NCI-H510A treated with DMSO at 0.1 percent for 48 hours (cell line): ENCODE measurements around the gene SLC22A23.

Experiments used
- DNase-seq: peaks from one replicate; lab custom pipeline; 2025; lab: John Stamatoyannopoulos, UW

Gene SLC22A23

GRCh38 chr6:3351829-3352524 is 104.9 kb downstream of the SLC22A23 start:
- no peak for DNase-seq

GRCh38 chr6:3351105-3351676 is 105.7 kb downstream of the SLC22A23 start:
- peak; percentile 16 for DNase-seq

DNA sequence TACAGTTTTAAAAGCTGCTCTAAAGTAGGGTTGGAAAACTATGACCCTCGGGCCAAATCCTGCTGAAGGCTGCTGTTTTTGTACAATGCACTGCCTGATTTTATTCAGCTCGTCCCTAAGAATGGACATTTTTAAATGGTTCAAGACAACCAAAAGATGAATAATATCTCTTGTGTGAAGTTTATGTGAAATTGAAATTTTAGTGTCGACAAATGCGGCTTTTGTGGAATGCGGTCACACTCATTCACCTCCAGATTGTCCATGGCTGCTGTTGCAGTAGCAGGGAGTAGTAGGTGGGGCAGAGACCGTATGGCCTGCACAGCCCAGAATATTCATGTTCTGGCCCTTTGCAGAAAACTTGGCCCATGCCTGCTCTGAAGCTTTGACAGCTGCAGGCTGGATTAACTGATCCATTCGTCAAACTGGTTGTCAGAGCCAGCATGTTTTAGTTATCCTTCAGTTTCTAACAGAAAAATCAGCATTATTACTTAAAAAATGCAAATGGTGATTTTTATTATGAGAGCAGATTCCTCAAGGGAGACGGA is 106.5 kb downstream of the SLC22A23 start:
- DNase-seq, result no peak

GRCh38 chr6:3349388-3350251 is 107.2 kb downstream of the SLC22A23 start:
- DNase-seq, result peak; percentile 12

DNA sequence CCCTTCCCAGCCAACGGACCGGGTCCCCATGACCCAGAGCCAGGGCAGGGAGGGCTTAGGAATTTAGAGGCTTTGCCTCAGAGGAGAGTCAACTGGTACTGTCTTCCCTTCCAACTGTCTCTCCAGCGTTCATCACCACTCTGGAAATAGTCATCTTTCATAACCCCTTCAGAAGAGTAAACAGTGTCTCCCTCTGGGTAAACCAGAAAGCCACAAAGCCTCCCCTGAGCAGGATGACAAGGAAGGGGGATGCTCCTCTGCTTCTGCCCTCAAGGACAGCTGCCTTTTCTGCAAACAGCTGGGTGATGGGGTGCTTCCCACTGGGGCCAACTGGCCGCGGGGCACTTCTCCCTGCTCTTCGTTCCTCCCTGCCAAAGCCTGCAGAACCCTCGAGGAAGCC is 108.0 kb downstream of the SLC22A23 start:
- DNase-seq, result peak; percentile 11

GRCh38 chr6:3347826-3348225 is 109.0 kb downstream of the SLC22A23 start:
- DNase-seq, result no peak

- DNase-seq, result no peak
Observed at GRCh38 chr6:3347247-3347646, 109.6 kb downstream of the SLC22A23 start.

DNA sequence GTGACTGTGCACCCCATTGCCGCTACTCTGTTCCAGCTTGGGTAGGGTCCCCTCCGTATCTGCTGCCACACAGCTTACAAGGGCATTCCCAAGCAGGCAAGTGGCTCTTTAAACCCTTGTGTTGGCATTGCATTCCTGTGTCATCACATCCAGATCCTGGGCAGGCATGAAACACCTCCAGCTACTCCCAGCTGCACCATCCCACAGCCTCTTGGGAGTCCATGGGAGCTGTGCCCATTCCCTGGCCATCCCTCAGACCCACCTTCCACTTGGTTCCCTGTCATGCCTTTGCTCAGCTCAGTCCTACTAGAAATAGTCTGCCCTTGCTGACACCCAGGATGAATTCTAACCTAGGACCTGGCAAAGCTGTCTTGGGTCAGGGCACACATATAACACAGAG is 110.4 kb downstream of the SLC22A23 start:
- no peak for DNase-seq

GRCh38 chr6:3345836-3346235 is 111.0 kb downstream of the SLC22A23 start:
- no peak for DNase-seq

DNA sequence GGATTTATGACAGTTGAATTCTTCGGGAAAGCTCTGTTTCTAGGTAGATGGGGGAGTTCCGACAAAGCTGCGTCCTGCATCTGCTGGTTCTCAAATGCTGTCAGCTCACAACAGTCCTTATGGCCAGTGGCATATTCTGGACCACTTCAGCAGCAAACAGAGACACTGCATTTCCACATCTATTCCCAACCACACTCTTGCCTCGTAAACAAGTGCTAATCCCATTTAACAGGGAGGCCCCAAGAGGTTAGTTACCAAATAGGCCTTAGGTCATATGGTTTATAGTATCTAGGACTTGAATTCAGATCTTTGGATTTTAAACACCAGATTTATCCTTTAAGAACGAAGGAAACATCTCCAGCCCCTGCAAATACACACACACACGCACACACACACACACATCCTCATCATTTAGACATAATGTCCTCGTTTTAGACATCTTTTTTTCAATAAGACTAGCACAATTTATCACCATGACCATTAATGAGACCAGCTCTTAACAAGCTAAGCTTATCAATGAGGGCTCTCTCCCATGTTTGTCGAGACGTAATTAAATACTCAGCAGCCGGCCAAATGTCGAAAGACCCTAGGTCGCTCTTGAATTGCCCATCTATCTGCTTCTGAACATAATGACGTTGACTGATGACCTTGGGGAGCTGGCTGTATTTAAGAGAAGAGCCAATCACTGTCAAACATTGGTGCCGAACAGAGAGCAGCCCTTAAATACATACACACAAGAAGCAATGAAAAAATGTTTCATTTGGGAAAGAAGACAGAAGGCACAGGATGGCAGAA is 113.6 kb downstream of the SLC22A23 start:
- DNase-seq, result no peak

DNA sequence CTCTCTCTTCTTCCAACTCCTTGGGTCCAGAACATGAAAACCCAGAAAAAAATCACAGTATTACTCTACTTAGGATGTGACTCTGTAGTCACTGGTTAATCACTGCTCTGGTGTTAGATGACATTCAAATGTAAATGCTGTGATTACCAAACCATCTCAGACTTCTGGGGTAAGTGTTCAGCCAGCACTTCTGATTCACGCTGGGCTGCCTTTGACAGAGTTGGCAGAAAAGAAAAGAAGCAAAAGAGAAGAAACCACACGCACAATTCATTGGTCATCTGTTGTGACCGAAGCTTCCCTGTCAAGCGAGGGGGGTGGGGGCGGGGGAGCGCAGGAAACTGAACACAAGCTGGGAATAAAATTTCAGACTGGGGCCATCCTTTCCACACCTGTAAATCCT is 115.4 kb downstream of the SLC22A23 start:
- no peak for DNase-seq

DNA sequence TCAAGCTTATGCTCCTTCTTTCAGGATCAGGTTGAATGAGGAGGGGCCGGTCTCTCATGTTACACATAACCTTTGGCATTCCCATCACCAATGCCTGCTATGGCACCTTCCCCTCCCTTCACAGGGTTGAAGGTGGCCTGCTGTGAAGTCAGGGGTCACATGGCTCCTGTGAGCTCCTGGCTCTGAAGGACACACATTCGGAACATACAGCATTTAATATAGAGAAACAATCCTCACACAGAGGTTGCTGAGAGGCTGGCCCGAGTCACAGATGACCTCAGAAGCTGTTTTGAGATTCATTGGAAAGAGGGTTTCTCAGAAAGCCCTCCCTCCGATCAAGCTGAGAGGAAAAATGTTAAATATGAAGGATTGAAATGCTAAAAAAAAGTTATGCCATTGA is 116.0 kb downstream of the SLC22A23 start:
- DNase-seq, result no peak

GRCh38 chr6:3340358-3340802 is 116.5 kb downstream of the SLC22A23 start:
- DNase-seq, result no peak

GRCh38 chr6:3339811-3340210 is 117.0 kb downstream of the SLC22A23 start:
- DNase-seq, result no peak

DNA sequence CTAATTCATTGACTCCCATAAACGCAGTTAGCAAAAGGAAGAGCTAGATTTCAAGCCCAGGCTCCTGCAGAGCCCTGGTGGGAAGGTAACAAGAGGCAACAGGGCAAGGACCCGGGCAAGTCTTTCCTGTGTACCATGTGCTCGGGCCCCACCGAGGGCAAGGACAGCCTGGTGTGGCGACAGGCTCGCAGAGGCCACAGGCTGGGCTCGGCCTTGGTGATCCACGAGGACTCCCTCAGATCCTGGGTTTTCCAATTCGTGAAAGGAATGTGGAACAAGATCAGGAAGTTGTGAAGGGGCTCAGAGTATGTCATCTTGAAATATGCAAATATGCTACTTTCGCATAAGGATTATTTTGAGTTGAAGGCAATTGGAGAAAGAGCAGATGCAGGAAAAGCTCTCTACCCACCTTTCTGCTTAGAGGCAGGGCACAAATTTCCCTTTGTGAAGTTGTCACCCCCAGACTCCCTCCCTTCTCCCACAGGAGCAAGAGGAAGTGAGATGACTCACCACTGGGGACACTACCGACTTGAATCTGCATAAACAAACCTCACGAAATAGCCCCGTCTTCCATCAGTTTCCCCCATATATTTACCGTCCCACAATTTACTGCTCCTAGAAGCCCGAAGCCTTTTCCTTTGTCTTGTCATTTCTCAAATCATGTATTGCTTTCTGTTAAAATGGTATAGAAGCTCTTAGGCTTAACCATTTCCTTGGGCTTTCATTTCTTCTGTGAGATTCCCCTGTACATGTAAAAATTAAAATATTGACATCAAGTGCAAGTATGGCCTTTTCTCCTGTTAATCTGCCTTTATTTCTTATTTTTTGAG is 119.1 kb downstream of the SLC22A23 start:
- DNase-seq, result no peak

GRCh38 chr6:3336859-3337515 is 119.9 kb downstream of the SLC22A23 start:
- DNase-seq, result no peak

DNA sequence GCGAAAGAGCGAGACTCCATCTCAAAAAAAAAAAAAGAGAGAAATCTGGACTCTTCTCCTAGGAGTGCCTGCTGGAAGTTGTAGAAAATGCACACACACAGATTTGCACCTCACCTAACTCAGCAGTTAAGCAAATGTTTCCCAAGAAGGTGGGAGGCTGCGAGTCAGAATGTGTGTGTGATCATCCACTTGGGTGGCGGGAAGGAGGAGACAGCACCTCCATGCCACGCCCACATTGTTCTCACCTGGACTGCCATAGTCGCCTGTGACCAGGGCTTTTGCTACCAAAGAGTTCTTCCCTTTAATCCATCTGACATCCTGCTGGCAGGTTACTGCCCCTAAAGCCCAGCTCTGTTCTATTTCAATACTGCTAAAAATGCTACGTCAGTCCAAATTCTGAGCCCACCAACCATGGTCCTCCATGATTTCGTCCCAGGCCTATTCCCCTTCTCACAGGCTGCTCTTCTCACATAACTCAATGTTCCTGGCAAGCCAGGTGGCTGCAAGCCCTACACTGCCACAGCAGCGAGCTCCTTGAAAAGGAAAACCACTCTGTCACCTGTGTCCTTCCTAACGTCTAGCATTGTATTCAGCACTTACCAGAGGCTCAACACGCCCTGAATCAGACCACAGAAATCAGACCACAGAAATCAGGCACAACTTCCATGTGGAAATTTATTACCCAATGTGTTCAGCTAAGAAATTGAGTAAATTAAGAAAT is 120.6 kb downstream of the SLC22A23 start:
- DNase-seq, result no peak

DNA sequence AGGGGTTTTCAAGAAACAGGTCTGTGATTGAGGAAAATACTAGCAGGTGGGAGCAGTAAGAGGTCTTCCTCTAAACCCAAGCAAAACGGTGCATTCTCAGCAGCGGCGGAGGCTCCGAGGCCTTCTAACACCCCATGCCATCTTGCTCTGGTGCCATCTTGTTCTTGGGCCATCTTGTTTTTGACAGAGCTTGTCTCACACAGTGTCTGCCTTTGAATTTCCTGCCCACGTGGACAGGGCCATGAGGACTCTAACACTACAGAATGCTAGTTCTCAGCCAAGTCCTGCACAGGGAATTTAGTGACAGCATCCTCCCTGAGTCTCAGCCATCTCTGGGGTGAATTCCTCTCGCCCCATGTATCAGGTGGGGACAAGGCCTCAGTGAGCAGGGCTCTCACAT is 121.7 kb downstream of the SLC22A23 start:
- DNase-seq, result no peak

DNA sequence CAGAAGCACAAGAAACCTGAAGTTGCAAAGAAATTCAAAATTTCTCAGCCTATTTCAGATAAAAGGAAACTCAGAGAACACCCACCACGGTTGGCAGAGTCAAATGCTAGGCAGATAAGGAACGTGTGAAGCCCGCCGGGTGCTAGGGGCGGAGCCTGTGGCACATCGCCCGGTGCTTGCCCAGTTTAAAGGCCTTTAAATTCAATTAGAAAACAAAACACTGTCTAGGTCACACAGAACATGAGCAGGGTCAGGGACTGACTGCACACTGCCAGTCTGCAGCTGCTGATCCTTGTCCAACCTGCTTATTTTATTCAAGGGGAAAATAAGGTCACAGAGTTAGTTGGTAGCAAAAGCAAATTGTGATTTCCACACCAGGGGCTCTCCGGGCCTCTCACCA is 122.3 kb downstream of the SLC22A23 start:
- DNase-seq, result peak; percentile 11

DNA sequence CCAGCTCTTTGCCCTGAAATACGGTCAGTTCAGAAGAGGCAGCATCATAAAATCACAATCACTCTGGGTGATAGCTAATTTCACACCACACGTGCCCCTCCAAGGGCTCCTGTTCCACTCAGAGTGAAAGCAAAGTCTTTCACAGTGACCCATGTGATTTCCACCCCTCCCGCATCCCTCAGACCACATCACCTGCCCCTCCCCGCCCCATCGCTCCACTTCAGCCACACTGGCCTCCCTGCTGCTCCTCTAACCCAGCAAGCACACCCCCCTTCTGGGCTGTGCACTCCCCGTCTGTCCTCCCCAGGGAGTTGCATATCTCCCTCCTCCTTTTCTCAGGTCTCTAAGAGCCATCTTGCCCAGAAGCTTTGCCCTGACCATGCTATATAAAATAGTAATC is 123.6 kb downstream of the SLC22A23 start:
- DNase-seq, result no peak
